Nucleus accumbens (tissue), 56 donors: Measurements from ENCODE around the gene SLC41A3.

Experiments used
- DNase-seq, 56 donors: peaks; one replicate each; lab custom pipeline; 2025; lab: John Stamatoyannopoulos, UW

Gene SLC41A3

GRCh38 chr3:126121074-126121473 is 37.1 kb upstream of the SLC41A3 start:
- no peak for DNase-seq

GRCh38 chr3:126119976-126120375 is 36.1 kb upstream of the SLC41A3 start:
- no peak for DNase-seq

- DNase-seq: no peak
Measured at GRCh38 chr3:126119008-126119675, 35.2 kb upstream of the SLC41A3 start.

- DNase-seq: no peak
Measured at GRCh38 chr3:126118591-126118990, 34.7 kb upstream of the SLC41A3 start.

- no peak for DNase-seq
Measured at GRCh38 chr3:126117786-126118185, 33.9 kb upstream of the SLC41A3 start.

GRCh38 chr3:126117212-126117611 is 33.3 kb upstream of the SLC41A3 start:
- no peak for DNase-seq

GRCh38 chr3:126116526-126116925 is 32.6 kb upstream of the SLC41A3 start:
- no peak for DNase-seq

- no peak for DNase-seq
Measured at GRCh38 chr3:126114443-126115386, 30.8 kb upstream of the SLC41A3 start.

- no peak for DNase-seq
Measured at GRCh38 chr3:126113733-126114442, 30.0 kb upstream of the SLC41A3 start.

- DNase-seq: no peak
Measured at GRCh38 chr3:126113238-126113555, 29.3 kb upstream of the SLC41A3 start.

GRCh38 chr3:126112531-126113237 is 28.8 kb upstream of the SLC41A3 start:
- DNase-seq: no peak

- no peak for DNase-seq
Measured at GRCh38 chr3:126111566-126112475, 27.9 kb upstream of the SLC41A3 start.

GRCh38 chr3:126111126-126111551 is 27.2 kb upstream of the SLC41A3 start:
- no peak for DNase-seq

- no peak for DNase-seq
Measured at GRCh38 chr3:126110431-126111125, 26.7 kb upstream of the SLC41A3 start.

- DNase-seq: no peak
Measured at GRCh38 chr3:126109880-126110235, 25.9 kb upstream of the SLC41A3 start.

GRCh38 chr3:126109146-126109879 is 25.4 kb upstream of the SLC41A3 start:
- DNase-seq: no peak

- no peak for DNase-seq
Measured at GRCh38 chr3:126108676-126109050, 24.7 kb upstream of the SLC41A3 start.

GRCh38 chr3:126107957-126108675 is 24.2 kb upstream of the SLC41A3 start:
- no peak for DNase-seq
